Activated T-cell treated with anti-CD3 and anti-CD28 coated beads for 48 hours (primary cell): ENCODE results near the gene HPS5.
"Not testable (repeated sequence)": the region's sequence is repeated elsewhere in the genome, so short reads cannot be mapped to it uniquely, and the experiment has no call there.

ENCODE experiments used
- DNase-seq: peaks from one replicate; pipeline ENCODE4 v3.0.0-alpha.2; 2020; ENCODE audit warnings: low read depth

HPS5 gene

GRCh38 chr11:18271206-18271605 is 50.7 kb downstream of the HPS5 start:
- no peak for DNase-seq

GRCh38 chr11:18270102-18270501 is 51.8 kb downstream of the HPS5 start:
- DNase-seq = no peak

- DNase-seq = not testable (repeated sequence)
Observed at GRCh38 chr11:18269252-18269651, 52.7 kb downstream of the HPS5 start.

GRCh38 chr11:18267335-18268133 is 54.4 kb downstream of the HPS5 start:
- DNase-seq = not testable (repeated sequence)

GRCh38 chr11:18265949-18266348 is 56.0 kb downstream of the HPS5 start, which contains the start of gene SAA1:
Gene SAA1 (plus strand): TSS chr11:18266264. CDS start chr11:18266888, 624 bp downstream.
- DNase-seq = no peak

GRCh38 chr11:18264677-18265555 is 57.0 kb downstream of the HPS5 start:
- no peak for DNase-seq

- DNase-seq = no peak
Observed at GRCh38 chr11:18264035-18264434, 57.9 kb downstream of the HPS5 start.

GRCh38 chr11:18262681-18263350 is 59.1 kb downstream of the HPS5 start:
- DNase-seq = not testable (repeated sequence)

GRCh38 chr11:18261721-18262120 is 60.2 kb downstream of the HPS5 start:
- no peak for DNase-seq

GRCh38 chr11:18259259-18259658 is 62.7 kb downstream of the HPS5 start:
- DNase-seq = no peak

GRCh38 chr11:18254781-18255361 is 67.1 kb downstream of the HPS5 start:
- no peak for DNase-seq

GRCh38 chr11:18253778-18254338 is 68.1 kb downstream of the HPS5 start:
- no peak for DNase-seq

- DNase-seq = no peak
Observed at GRCh38 chr11:18253233-18253632, 68.7 kb downstream of the HPS5 start.

GRCh38 chr11:18248561-18248960 is 73.4 kb downstream of the HPS5 start, which contains the start of gene SAA2:
Gene SAA2 (minus strand): TSS chr11:18248668. CDS start chr11:18248011, 657 bp downstream.
- no peak for DNase-seq

- DNase-seq = not testable (repeated sequence)
Observed at GRCh38 chr11:18247191-18247581, 74.8 kb downstream of the HPS5 start.

- DNase-seq = peak; percentile 10
Observed at GRCh38 chr11:18246379-18247190, 75.4 kb downstream of the HPS5 start.

- DNase-seq = no peak
Observed at GRCh38 chr11:18245396-18245795, 76.5 kb downstream of the HPS5 start.

- peak; percentile 29 for DNase-seq
Observed at GRCh38 chr11:18243783-18244362, 78.1 kb downstream of the HPS5 start.

GRCh38 chr11:18239655-18240054 is 82.3 kb downstream of the HPS5 start:
- DNase-seq = no peak

- DNase-seq = no peak
Observed at GRCh38 chr11:18236664-18237356, 85.1 kb downstream of the HPS5 start, which contains the start of gene SAA4. Gene SAA4 (minus strand): TSS chr11:18236802. CDS start chr11:18235926, 876 bp downstream.
